Keratinocyte (primary cell): ENCODE measurements around the gene CMBL. TPM values are rescaled to one million over a fixed set of nuclear protein-coding genes. Genes with fewer than 3 reads are reported as not detected.

Source experiments
- DNase-seq: peaks from one replicate; pipeline ENCODE4 v3.0.0-alpha.2; 2011; ENCODE audit warnings: low read depth, missing footprints, low spot score
- FAIRE-seq: peaks from 2 replicates; lab custom pipeline; 2011; peaks lifted over from hg19 to GRCh38; lab: Jason Lieb, UNC
- H2AFZ ChIP-seq: 2 replicates; pipeline ENCODE4 v1.6.0; 2012; ENCODE audit warnings: low read length, control low read depth, inconsistent platforms; ENCODE audit not compliant: control insufficient read depth
- H3K27ac ChIP-seq: 2 replicates; pipeline ENCODE4 v1.5.1; 2011; ENCODE audit warnings: low read length; ENCODE audit not compliant: control insufficient read depth, insufficient read depth
- H3K27me3 ChIP-seq: 3 replicates; pipeline ENCODE4 v1.6.0; 2011; ENCODE audit warnings: low read length; ENCODE audit not compliant: control insufficient read depth, insufficient read depth; ENCODE audit errors: extremely low read depth
- H3K36me3 ChIP-seq, 2 experiments: 2 replicates in 1 of 2; 3 replicates in 1 of 2; pipeline ENCODE4 v1.5.1; 2011; ENCODE audit warnings: low read length in 2 of 2, mild to moderate bottlenecking in 1 of 2; ENCODE audit not compliant: control insufficient read depth in 2 of 2, insufficient read depth in 2 of 2; ENCODE audit errors: extremely low read depth in 1 of 2
- H3K4me1 ChIP-seq: 3 replicates; pipeline ENCODE4 v1.5.1; 2011; ENCODE audit warnings: low read length; ENCODE audit not compliant: control insufficient read depth, insufficient read depth; ENCODE audit errors: extremely low read depth
- H3K4me2 ChIP-seq: 3 replicates; pipeline ENCODE4 v1.6.0; 2011; ENCODE audit warnings: low read depth, low read length; ENCODE audit not compliant: control insufficient read depth, insufficient read depth; ENCODE audit errors: extremely low read depth
- H3K4me3 ChIP-seq, 3 experiments: fragments of 200-600 bp in 1 of 3; sonication (generic) in 1 of 3; 2 replicates in 2 of 3; 3 replicates in 1 of 3; pipeline ENCODE4 v1.5.1; 2011 to 2016; ENCODE audit warnings: low read length in 3 of 3, mild to moderate bottlenecking in 3 of 3, control low read depth in 2 of 3, inconsistent platforms in 1 of 3, low read depth in 1 of 3, mixed read lengths in 1 of 3, mixed run types in 1 of 3, moderate library complexity in 1 of 3; ENCODE audit not compliant: control insufficient read depth in 2 of 3, insufficient read depth in 2 of 3; ENCODE audit errors: extremely low read depth in 1 of 3
- H3K79me2 ChIP-seq: 2 replicates; pipeline ENCODE4 v1.6.0; 2012; ENCODE audit warnings: low read length; ENCODE audit not compliant: control insufficient read depth, insufficient read depth
- H3K9ac ChIP-seq: 3 replicates; pipeline ENCODE4 v1.6.0; 2011; ENCODE audit warnings: low read length; ENCODE audit not compliant: control insufficient read depth, insufficient read depth; ENCODE audit errors: extremely low read depth
- H3K9me1 ChIP-seq: 3 replicates; pipeline ENCODE4 v1.6.0; 2011; ENCODE audit warnings: low read length; ENCODE audit not compliant: control insufficient read depth, insufficient read depth; ENCODE audit errors: extremely low read depth
- H3K9me3 ChIP-seq: 2 replicates; pipeline ENCODE4 v1.5.1; 2012; ENCODE audit warnings: low read depth, low read length; ENCODE audit not compliant: control insufficient read depth
- H4K20me1 ChIP-seq: 3 replicates; pipeline ENCODE4 v1.6.0; 2011; ENCODE audit warnings: low read length; ENCODE audit not compliant: control insufficient read depth, insufficient read depth; ENCODE audit errors: extremely low read depth
- EZH2 ChIP-seq: IDR thresholded peaks from one replicate; pipeline ENCODE4 v1.6.1; 2012; ENCODE audit warnings: inconsistent platforms, mild to moderate bottlenecking, low read length, moderate library complexity
- dilution Hi-C: fragments of 300-500 bp; cut with MboI; formaldehyde crosslinking; loops from one replicate; pipeline ENCODE4 v1.7.0; 2020; ENCODE audit warnings: low sequenced_read_pairs; ENCODE audit not compliant: extremely low pct_ligation_motif_present
- polyA plus RNA-seq, 5 experiments: library from polyadenylated mRNA; depleted of rRNA in 3 of 5; stranded (reverse) in 3 of 5; stranded (forward) in 1 of 5; unstranded in 1 of 5; fragments of >200 nt; gene quantifications; 1 replicate in 1 of 5; 2 replicates in 3 of 5; 3 replicates in 1 of 5; pipeline versions ENCODE4 v1.2.1 to v1.2.3, GENCODE V29; 2011 to 2012; ENCODE audit warnings: missing spikeins in 2 of 5, low read depth in 1 of 5, low replicate concordance in 1 of 5
- TF ChIP-seq, protein P1 (sequence below), 3 experiments: IDR thresholded peaks in 1 of 3; conservative IDR thresholded peaks in 1 of 3; optimal IDR thresholded peaks in 1 of 3; 2 replicates in 2 of 3; 3 replicates in 1 of 3; pipeline versions ENCODE3 to v1.5.1; 2011; ENCODE audit warnings: low read length in 3 of 3, mild to moderate bottlenecking in 3 of 3, moderate library complexity in 2 of 3, control low read depth in 1 of 3, inconsistent platforms in 1 of 3; ENCODE audit not compliant: insufficient read depth in 2 of 3; ENCODE audit errors: extremely low read depth in 1 of 3

Gene CMBL
- polyA plus RNA-seq, 1 donor (not counting 4 experiments of a cell fraction or from before 2014, with no cell fraction given) = 9.1 TPM

GRCh38 chr5:10317825-10318682 lies 10.4 kb upstream of the CMBL start:
- dilution Hi-C loops = no loop called here
- Histone ChIP-seq H3K4me2 (no peak overlapping the region), H2AFZ (peak overlapping the region; percentile 4)

GRCh38 chr5:10315824-10316509 lies 8.3 kb upstream of the CMBL start:
- H3K4me2 ChIP-seq = no peak overlapping the region
- H4K20me1 ChIP-seq = no peaks in the 10 kb centered on the region
- peaks cover under 1% of the 10 kb centered on the region for H3K4me1 ChIP-seq
- H3K27me3 ChIP-seq = no peaks in the 10 kb centered on the region
- dilution Hi-C loops = no loop called here
- no peaks in the 10 kb centered on the region for H3K79me2 ChIP-seq
- TF ChIP-seq, protein P1, sequence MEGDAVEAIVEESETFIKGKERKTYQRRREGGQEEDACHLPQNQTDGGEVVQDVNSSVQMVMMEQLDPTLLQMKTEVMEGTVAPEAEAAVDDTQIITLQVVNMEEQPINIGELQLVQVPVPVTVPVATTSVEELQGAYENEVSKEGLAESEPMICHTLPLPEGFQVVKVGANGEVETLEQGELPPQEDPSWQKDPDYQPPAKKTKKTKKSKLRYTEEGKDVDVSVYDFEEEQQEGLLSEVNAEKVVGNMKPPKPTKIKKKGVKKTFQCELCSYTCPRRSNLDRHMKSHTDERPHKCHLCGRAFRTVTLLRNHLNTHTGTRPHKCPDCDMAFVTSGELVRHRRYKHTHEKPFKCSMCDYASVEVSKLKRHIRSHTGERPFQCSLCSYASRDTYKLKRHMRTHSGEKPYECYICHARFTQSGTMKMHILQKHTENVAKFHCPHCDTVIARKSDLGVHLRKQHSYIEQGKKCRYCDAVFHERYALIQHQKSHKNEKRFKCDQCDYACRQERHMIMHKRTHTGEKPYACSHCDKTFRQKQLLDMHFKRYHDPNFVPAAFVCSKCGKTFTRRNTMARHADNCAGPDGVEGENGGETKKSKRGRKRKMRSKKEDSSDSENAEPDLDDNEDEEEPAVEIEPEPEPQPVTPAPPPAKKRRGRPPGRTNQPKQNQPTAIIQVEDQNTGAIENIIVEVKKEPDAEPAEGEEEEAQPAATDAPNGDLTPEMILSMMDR (optimal IDR thresholded peaks at IDR 0.05 in 1 of 3, IDR thresholded peaks at IDR 0.05 in 1 of 3, conservative IDR thresholded peaks at IDR 0.05 in 1 of 3; ENCODE audit: extremely low read depth in 1 of 3, insufficient read depth in 2 of 3, low read length in 3 of 3) = no peak
- TF ChIP-seq EZH2 = no peak
- no peak overlapping the region for H2AFZ ChIP-seq
- no peak overlapping the region for H3K9ac ChIP-seq
- H3K27ac ChIP-seq = no peak overlapping the region
- H3K9me3 ChIP-seq = no peaks in the 10 kb centered on the region
- H3K36me3 ChIP-seq = no peaks in the 10 kb centered on the region
- DNase-seq (no peak), FAIRE-seq (no peak)
- H3K9me1 ChIP-seq = no peaks in the 10 kb centered on the region
- H3K4me3 ChIP-seq = no peak overlapping the region

More at GRCh38 chr5:10317825-10318682, 10.4 kb upstream of the CMBL start:
- FAIRE-seq (no peak), DNase-seq (no peak)
- H3K4me3 ChIP-seq = no peak overlapping the region
- no peaks in the 10 kb centered on the region for H3K4me1 ChIP-seq
- no peaks in the 10 kb centered on the region for H3K9me3 ChIP-seq
- no peaks in the 10 kb centered on the region for H3K79me2 ChIP-seq
- no peaks in the 10 kb centered on the region for H3K27me3 ChIP-seq
- no peaks in the 10 kb centered on the region for H3K9me1 ChIP-seq
- H4K20me1 ChIP-seq = no peaks in the 10 kb centered on the region
- H3K27ac ChIP-seq = no peak overlapping the region
- TF ChIP-seq, protein P1 (optimal IDR thresholded peaks at IDR 0.05 in 1 of 3, IDR thresholded peaks at IDR 0.05 in 1 of 3, conservative IDR thresholded peaks at IDR 0.05 in 1 of 3; ENCODE audit: extremely low read depth in 1 of 3, insufficient read depth in 2 of 3, low read length in 3 of 3) = no peak
- TF ChIP-seq EZH2 = no peak
- H3K9ac ChIP-seq = no peak overlapping the region
- no peaks in the 10 kb centered on the region for H3K36me3 ChIP-seq
